ENCODE measurements around the gene TLNRD1. TPM values are rescaled to one million over a fixed set of nuclear protein-coding genes. Genes with fewer than 3 reads are reported as not detected.

The TLNRD1 gene
- total RNA-seq, 2 experiments from 2014 or later = 11.2 to 16.9 TPM

- no peak for ATAC-seq
- peaks cover 44% of the 10 kb centered on the region for H3K4me1 Mint-ChIP-seq
- intact Hi-C loops (cut with DNase I, micrococcal nuclease) = loop anchor here (1.0 to 10.0 kb wide), 3 partner anchors 9 to 1546 kb away; partner anchors contain the start of gene TLNRD1 (in 1 of the 2)
- no peak for DNase-seq
- H3K36me3 Mint-ChIP-seq (ENCODE audit: low read depth) = peaks cover 13% of the 10 kb centered on the region
- no peaks in the 10 kb centered on the region for H3K9me3 Mint-ChIP-seq (ENCODE audit: low read depth)
- H3K27ac Mint-ChIP-seq = no peak overlapping the region
- POLR2A ChIA-PET = interaction anchor here (1.0 kb wide), 1 partner anchor 9 kb away, joined by 6 read pairs; the partner anchor contains the start of gene TLNRD1
- H3K4me3 Mint-ChIP-seq = no peak overlapping the region
- H3K27me3 Mint-ChIP-seq = no peaks in the 10 kb centered on the region
- CTCF ChIA-PET = interaction anchor here (0.6 to 2.3 kb wide), 6 partner anchors 9 to 1393 kb away, joined by 3 to 8 read pairs (median 5); partner anchors contain the start of gene TLNRD1
Observed at GRCh38 chr15:80990955-80991354, 9.8 kb upstream of the TLNRD1 start.

- POLR2A ChIA-PET = interaction anchor here (1.0 kb wide), 1 partner anchor 9 kb away, joined by 6 read pairs; the partner anchor contains the start of gene TLNRD1
- Mint-ChIP-seq H3K27me3 (no peaks in the 10 kb centered on the region), H3K36me3 (ENCODE audit: low read depth) (peaks cover 10% of the 10 kb centered on the region), H3K27ac (no peak overlapping the region), H3K4me3 (no peak overlapping the region), H3K9me3 (ENCODE audit: low read depth) (no peaks in the 10 kb centered on the region), H3K4me1 (peaks cover 41% of the 10 kb centered on the region)
- ATAC-seq (peak; percentile 35), DNase-seq (peak; percentile 61)
- CTCF ChIA-PET = interaction anchor here (1.0 to 5.0 kb wide), 5 partner anchors 9 to 284 kb away, joined by 3 to 23 read pairs (median 7); partner anchors contain the start of gene TLNRD1
- intact Hi-C loops (cut with DNase I, micrococcal nuclease) = loop anchor here in 1 of 2 experiments (5.0 to 10.0 kb wide), 2 partner anchors 413 to 1546 kb away; no protein-coding TSS in a partner anchor
Observed at GRCh38 chr15:80991421-80991820, 9.3 kb upstream of the TLNRD1 start.

GRCh38 chr15:80992006-80992405 lies 8.7 kb upstream of the TLNRD1 start:
- Mint-ChIP-seq H3K36me3 (ENCODE audit: low read depth) (peaks cover 10% of the 10 kb centered on the region), H3K27ac (no peak overlapping the region), H3K4me3 (no peak overlapping the region), H3K9me3 (ENCODE audit: low read depth) (no peaks in the 10 kb centered on the region), H3K4me1 (peaks cover 35% of the 10 kb centered on the region), H3K27me3 (no peaks in the 10 kb centered on the region)
- intact Hi-C loops (cut with DNase I, micrococcal nuclease) = loop anchor here in 1 of 2 experiments (5.0 to 10.0 kb wide), 2 partner anchors 413 to 1545 kb away; no protein-coding TSS in a partner anchor
- ChIA-PET CTCF (interaction anchor here (1.2 to 5.0 kb wide), 4 partner anchors 8 to 274 kb away, joined by 7 to 23 read pairs (median 8); partner anchors contain the start of gene TLNRD1), POLR2A (interaction anchor here (1.0 kb wide), 1 partner anchor 8 kb away, joined by 6 read pairs; the partner anchor contains the start of gene TLNRD1)
- DNase-seq (no peak), ATAC-seq (no peak)

GRCh38 chr15:80992441-80992840 lies 8.3 kb upstream of the TLNRD1 start:
- Mint-ChIP-seq H3K27ac (no peak overlapping the region), H3K4me3 (no peak overlapping the region), H3K4me1 (peaks cover 32% of the 10 kb centered on the region), H3K27me3 (no peaks in the 10 kb centered on the region), H3K36me3 (ENCODE audit: low read depth) (peaks cover 10% of the 10 kb centered on the region), H3K9me3 (ENCODE audit: low read depth) (no peaks in the 10 kb centered on the region)
- POLR2A ChIA-PET = no interaction called here
- intact Hi-C loops (cut with DNase I, micrococcal nuclease) = loop anchor here in 1 of 2 experiments (5.0 to 10.0 kb wide), 2 partner anchors 412 to 1545 kb away; no protein-coding TSS in a partner anchor
- ATAC-seq = no peak
- no peak for DNase-seq
- CTCF ChIA-PET = interaction anchor here (2.3 to 5.0 kb wide), 2 partner anchors 8 to 274 kb away, joined by 8 to 23 read pairs; partner anchors contain the start of gene TLNRD1

- Mint-ChIP-seq H3K4me3 (no peak overlapping the region), H3K4me1 (peaks cover 24% of the 10 kb centered on the region), H3K27me3 (no peaks in the 10 kb centered on the region), H3K9me3 (ENCODE audit: low read depth) (no peaks in the 10 kb centered on the region), H3K27ac (no peak overlapping the region), H3K36me3 (ENCODE audit: low read depth) (no peaks in the 10 kb centered on the region)
- intact Hi-C loops (cut with DNase I, micrococcal nuclease) = loop anchor here (1.0 to 10.0 kb wide), 4 partner anchors 110 to 409 kb away; no protein-coding TSS in a partner anchor
- ChIA-PET POLR2A (no interaction called here), CTCF (interaction anchor here (5.0 kb wide), 1 partner anchor 270 kb away, joined by 23 read pairs; no protein-coding TSS in a partner anchor)
- no peak for ATAC-seq
- peak; percentile 24 for DNase-seq
Observed at GRCh38 chr15:80996247-80996646, 4.5 kb upstream of the TLNRD1 start.

- ATAC-seq (no peak), DNase-seq (no peak)
- Mint-ChIP-seq H3K9me3 (ENCODE audit: low read depth) (no peaks in the 10 kb centered on the region), H3K4me3 (no peak overlapping the region), H3K36me3 (ENCODE audit: low read depth) (no peaks in the 10 kb centered on the region), H3K27me3 (no peaks in the 10 kb centered on the region), H3K27ac (no peak overlapping the region), H3K4me1 (peaks cover 18% of the 10 kb centered on the region)
- CTCF ChIA-PET = interaction anchor here (0.6 to 1.8 kb wide), 3 partner anchors 106 to 268 kb away, joined by 3 to 11 read pairs (median 3); no protein-coding TSS in a partner anchor
- POLR2A ChIA-PET = interaction anchor here (0.7 kb wide), 1 partner anchor 147 kb away, joined by 8 read pairs; no protein-coding TSS in a partner anchor
- intact Hi-C loops (cut with DNase I, micrococcal nuclease) = loop anchor here (2.0 to 10.0 kb wide), 2 partner anchors 111 to 407 kb away; no protein-coding TSS in a partner anchor
Observed at GRCh38 chr15:80997692-80998091, 3.0 kb upstream of the TLNRD1 start.

GRCh38 chr15:80998251-80998650 lies 2.5 kb upstream of the TLNRD1 start:
- intact Hi-C loops (cut with DNase I, micrococcal nuclease) = loop anchor here in 1 of 2 experiments (10.0 kb wide), 1 partner anchor 407 kb away; no protein-coding TSS in a partner anchor
- H3K4me3 Mint-ChIP-seq = no peak overlapping the region

GRCh38 chr15:80999623-81000036 lies 1.1 kb upstream of the TLNRD1 start:
- POLR2A ChIA-PET = interaction anchor here (1.6 kb wide), 1 partner anchor 8 kb away, joined by 6 read pairs; no protein-coding TSS in a partner anchor

More at GRCh38 chr15:80998251-80998650, 2.5 kb upstream of the TLNRD1 start:
- Mint-ChIP-seq H3K27me3 (no peaks in the 10 kb centered on the region), H3K4me1 (peaks cover 21% of the 10 kb centered on the region), H3K27ac (peak overlapping the region; percentile 52), H3K9me3 (ENCODE audit: low read depth) (no peaks in the 10 kb centered on the region), H3K36me3 (ENCODE audit: low read depth) (peaks cover under 1% of the 10 kb centered on the region)
- ChIA-PET POLR2A (interaction anchor here (0.7 kb wide), 1 partner anchor 146 kb away, joined by 8 read pairs; no protein-coding TSS in a partner anchor), CTCF (interaction anchor here (1.6 to 1.8 kb wide), 2 partner anchors 105 to 268 kb away, joined by 3 to 11 read pairs; no protein-coding TSS in a partner anchor)
- ATAC-seq = no peak
- no peak for DNase-seq

GRCh38 chr15:81000144-81000623 lies 539 bp upstream of the TLNRD1 start:
- Mint-ChIP-seq H3K9me3 (ENCODE audit: low read depth) (no peaks in the 10 kb centered on the region), H3K27me3 (no peaks in the 10 kb centered on the region), H3K27ac (peak overlapping the region; percentile 92), H3K4me1 (peaks cover 41% of the 10 kb centered on the region), H3K36me3 (ENCODE audit: low read depth) (peaks cover 16% of the 10 kb centered on the region), H3K4me3 (peak overlapping the region; percentile 92)
- ChIA-PET CTCF (interaction anchor here (0.8 to 1.9 kb wide), 3 partner anchors 9 to 1622 kb away, joined by 3 to 8 read pairs (median 6); no protein-coding TSS in a partner anchor), POLR2A (interaction anchor here (1.6 kb wide), 1 partner anchor 9 kb away, joined by 6 read pairs; no protein-coding TSS in a partner anchor)
- ATAC-seq (no peak), DNase-seq (no peak)
- intact Hi-C loops (cut with DNase I, micrococcal nuclease) = loop anchor here (1.0 to 10.0 kb wide), 10 partner anchors 10 to 1047 kb away; partner anchors contain the start of genes FAH (in 1 of the 2), MESD (in 1 of the 2) and MEX3B (in 1 of the 2)

More at GRCh38 chr15:80999623-81000036, 1.1 kb upstream of the TLNRD1 start:
- peak; percentile 77 for DNase-seq
- Mint-ChIP-seq H3K4me3 (peak overlapping the region; percentile 92), H3K27me3 (no peaks in the 10 kb centered on the region), H3K36me3 (ENCODE audit: low read depth) (peaks cover 13% of the 10 kb centered on the region), H3K9me3 (ENCODE audit: low read depth) (no peaks in the 10 kb centered on the region), H3K27ac (peak overlapping the region; percentile 92), H3K4me1 (peaks cover 35% of the 10 kb centered on the region)
- intact Hi-C loops (cut with DNase I, micrococcal nuclease) = loop anchor here (1.0 to 10.0 kb wide), 11 partner anchors 9 to 1047 kb away; partner anchors contain the start of genes FAH (in 1 of the 2), MESD (in 1 of the 2) and MEX3B (in 1 of the 2)
- peak; percentile 12 for ATAC-seq
- CTCF ChIA-PET = interaction anchor here (0.7 to 1.9 kb wide), 4 partner anchors 8 to 1621 kb away, joined by 3 to 8 read pairs (median 4); no protein-coding TSS in a partner anchor

- peaks cover 16% of the 10 kb centered on the region for H3K36me3 Mint-ChIP-seq (ENCODE audit: low read depth)
- ChIA-PET CTCF (interaction anchor here (0.9 to 1.9 kb wide), 5 partner anchors 9 to 274 kb away, joined by 4 to 8 read pairs (median 5); no protein-coding TSS in a partner anchor), POLR2A (interaction anchor here (1.6 kb wide), 1 partner anchor 10 kb away, joined by 6 read pairs; no protein-coding TSS in a partner anchor)
- no peaks in the 10 kb centered on the region for H3K9me3 Mint-ChIP-seq (ENCODE audit: low read depth)
- intact Hi-C loops (cut with DNase I, micrococcal nuclease) = loop anchor here (1.0 to 10.0 kb wide), 7 partner anchors 22 to 1045 kb away; partner anchors contain the start of genes FAH (in 1 of the 2) and MEX3B (in 1 of the 2)
- DNase-seq (peak; percentile 68), ATAC-seq (peak; percentile 40)
- peak overlapping the region; percentile 31 for H3K27ac Mint-ChIP-seq
- peak overlapping the region; percentile 92 for H3K4me3 Mint-ChIP-seq
- H3K4me1 Mint-ChIP-seq = peaks cover 48% of the 10 kb centered on the region
- H3K27me3 Mint-ChIP-seq = no peaks in the 10 kb centered on the region
Observed at GRCh38 chr15:81001152-81002008, 657 bp downstream of the TLNRD1 start.
